ENCODE results near the gene RHOA. TPM values are rescaled to one million over a fixed set of nuclear protein-coding genes. Genes with fewer than 3 reads are reported as not detected.
A peak's percentile ranks its signal among the peaks of the same experiment; 100 is the strongest.

The RHOA gene
- total and polyA plus RNA-seq, 5 donors from 2014 or later, result 319 to 818 (median 608) TPM

DNA sequence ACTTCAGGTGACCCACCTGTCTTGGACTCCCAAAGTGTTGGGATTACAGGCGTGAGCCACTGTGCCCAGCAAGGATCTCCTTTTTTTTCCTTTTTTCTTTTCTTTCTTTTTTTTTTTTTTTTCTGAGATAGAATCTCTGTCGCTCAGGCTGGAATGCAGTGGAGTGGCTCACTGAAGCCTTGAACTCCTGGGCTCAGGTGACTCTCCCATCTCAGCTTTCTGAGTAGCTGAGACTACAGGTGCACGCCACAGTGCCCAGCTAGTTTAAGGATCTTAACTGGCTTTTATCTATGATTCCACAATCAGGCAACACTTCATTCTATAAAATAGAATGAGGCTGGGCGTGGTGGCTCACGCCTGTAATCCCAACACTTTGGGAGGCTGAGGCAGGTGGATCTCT is 33.6 kb upstream of the RHOA start:
- no peaks in the 10 kb centered on the region for H3K27me3 ChIP-seq (ENCODE audit: control insufficient read depth, insufficient read depth, low read length)
- Mint-ChIP-seq H3K4me3 (no peak overlapping the region), H3K9me3 (no peaks in the 10 kb centered on the region), H3K4me1 (peaks cover 11 to 27% (median 15%) of the 10 kb centered on the region in 4 donors), H3K27me3 (peaks cover 4% of the 10 kb centered on the region), H3K27ac (peak overlapping the region in 1 of 3 donors; percentile 59), H3K36me3 (no peaks in the 10 kb centered on the region)
- DNase-seq (no peak), ATAC-seq (ENCODE audit: low read depth in 2 of 2) (no peak)
- no peak overlapping the region for H3K4me3 ChIP-seq (ENCODE audit: low read depth, low read length)
- H3K27ac ChIP-seq (ENCODE audit: insufficient read depth, low read length, poor library complexity, severe bottlenecking), result no peak overlapping the region
- no peaks in the 10 kb centered on the region for H3K36me3 ChIP-seq (ENCODE audit: control insufficient read depth, insufficient read depth, low read length)
- peaks cover 16% of the 10 kb centered on the region for H3K4me1 ChIP-seq (ENCODE audit: control insufficient read depth, insufficient read depth, low read length, poor library complexity, severe bottlenecking)
- no peaks in the 10 kb centered on the region for H3K9me3 ChIP-seq (ENCODE audit: control insufficient read depth in 2 of 2, low read length in 2 of 2)

DNA sequence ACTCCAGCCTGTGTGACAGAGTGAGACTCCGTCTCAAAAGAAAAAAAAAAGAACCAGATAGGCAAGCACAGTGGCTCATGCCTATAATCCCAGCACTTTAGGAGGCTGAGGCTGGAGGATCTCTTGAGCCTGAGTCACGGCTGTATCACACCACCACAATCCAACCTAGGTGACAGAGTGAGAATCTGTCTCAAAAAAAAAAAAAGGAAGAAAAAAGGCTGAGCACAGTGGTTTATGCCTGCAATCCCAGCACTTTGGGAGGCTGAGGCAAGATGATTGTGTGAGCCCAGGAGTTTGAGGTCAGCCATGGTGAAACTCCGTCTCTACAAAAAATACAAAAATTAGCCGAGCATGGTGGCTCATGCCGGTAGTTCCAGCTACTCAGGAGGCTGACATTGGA is 23.0 kb upstream of the RHOA start:
- H3K4me3 Mint-ChIP-seq, result no peak overlapping the region
- H3K4me3 ChIP-seq (ENCODE audit: low read depth, low read length), result no peak overlapping the region
- peaks cover 0 to 9% (median 4%) of the 10 kb centered on the region in 4 donors for H3K4me1 Mint-ChIP-seq
- H3K27me3 Mint-ChIP-seq, result no peaks in the 10 kb centered on the region
- H3K9me3 Mint-ChIP-seq, result no peaks in the 10 kb centered on the region
- H3K36me3 Mint-ChIP-seq, result no peaks in the 10 kb centered on the region
- no peaks in the 10 kb centered on the region for H3K9me3 ChIP-seq (ENCODE audit: control insufficient read depth in 2 of 2, low read length in 2 of 2)
- H3K36me3 ChIP-seq (ENCODE audit: control insufficient read depth, insufficient read depth, low read length), result no peaks in the 10 kb centered on the region
- H3K27ac Mint-ChIP-seq, result peak overlapping the region in 1 of 3 donors; percentile 69
- ATAC-seq (ENCODE audit: low read depth in 2 of 2) (no peak), DNase-seq (no peak)
- peaks cover 4% of the 10 kb centered on the region for H3K4me1 ChIP-seq (ENCODE audit: control insufficient read depth, insufficient read depth, low read length, poor library complexity, severe bottlenecking)
- H3K27me3 ChIP-seq (ENCODE audit: control insufficient read depth, insufficient read depth, low read length), result no peaks in the 10 kb centered on the region
- no peak overlapping the region for H3K27ac ChIP-seq (ENCODE audit: insufficient read depth, low read length, poor library complexity, severe bottlenecking)

DNA sequence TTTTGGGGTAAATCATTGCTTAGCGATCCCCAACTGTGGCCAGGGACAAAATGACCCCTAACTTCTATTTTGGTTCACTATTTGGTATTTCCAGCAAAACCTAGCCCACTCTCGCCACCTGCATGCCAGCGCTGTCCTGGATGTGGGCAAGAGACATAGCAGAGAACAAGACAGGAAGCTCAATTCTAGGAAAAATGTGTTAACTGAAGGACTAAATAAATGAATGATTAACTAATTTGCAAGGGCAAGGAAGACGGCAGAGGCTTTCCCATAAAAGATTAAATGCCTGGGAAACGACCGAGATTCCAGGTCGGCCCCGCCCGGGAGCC is 16.9 kb upstream of the RHOA start:
- peaks cover 8% of the 10 kb centered on the region for H3K4me1 ChIP-seq (ENCODE audit: control insufficient read depth, insufficient read depth, low read length, poor library complexity, severe bottlenecking)
- H3K4me3 ChIP-seq (ENCODE audit: low read depth, low read length), result peak overlapping the region; percentile 81
- H3K27ac ChIP-seq (ENCODE audit: insufficient read depth, low read length, poor library complexity, severe bottlenecking), result peak overlapping the region; percentile 85
- peaks cover 11% of the 10 kb centered on the region for H3K36me3 ChIP-seq (ENCODE audit: control insufficient read depth, insufficient read depth, low read length)
- H3K27me3 ChIP-seq (ENCODE audit: control insufficient read depth, insufficient read depth, low read length), result no peaks in the 10 kb centered on the region
- peak overlapping the region in 2 of 3 donors; percentile 94 to 96 for H3K27ac Mint-ChIP-seq
- DNase-seq, result peak in 1 of 3 donors; percentile 53
- peak overlapping the region; percentile 93 to 99 (median 95) for H3K4me3 Mint-ChIP-seq
- H3K36me3 Mint-ChIP-seq, result peaks cover 7% of the 10 kb centered on the region
- peaks cover 0 to 35% (median 24%) of the 10 kb centered on the region in 4 donors for H3K4me1 Mint-ChIP-seq
- H3K27me3 Mint-ChIP-seq, result no peaks in the 10 kb centered on the region
- peak in 1 of 2 donors; percentile 9 for ATAC-seq (ENCODE audit: low read depth in 2 of 2)
- H3K9me3 Mint-ChIP-seq, result no peaks in the 10 kb centered on the region
- H3K9me3 ChIP-seq (ENCODE audit: control insufficient read depth in 2 of 2, low read length in 2 of 2), result no peaks in the 10 kb centered on the region

DNA sequence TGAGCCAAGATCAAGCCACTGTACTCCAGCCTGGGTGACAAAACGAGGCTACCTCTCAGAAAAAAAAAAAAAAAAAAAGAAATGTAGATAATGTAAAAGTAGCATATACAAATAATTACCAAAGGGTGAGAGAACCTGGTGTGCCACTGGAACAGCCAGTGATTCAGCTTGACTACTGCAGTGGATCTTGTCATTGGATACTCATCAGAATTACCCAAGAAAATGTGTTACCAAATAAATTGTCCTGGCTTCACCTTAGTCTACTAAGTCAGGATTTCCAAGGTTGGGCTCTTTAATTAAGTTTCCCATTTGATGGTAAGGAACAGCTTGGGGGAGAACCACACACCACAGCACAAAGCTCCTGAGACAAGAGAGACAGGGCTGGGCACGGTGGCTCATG is 15.8 kb upstream of the RHOA start:
- Mint-ChIP-seq H3K36me3 (peaks cover 11% of the 10 kb centered on the region), H3K9me3 (no peaks in the 10 kb centered on the region), H3K27me3 (no peaks in the 10 kb centered on the region), H3K27ac (peak overlapping the region in 1 of 3 donors; percentile 43), H3K4me1 (peaks cover 0 to 43% (median 24%) of the 10 kb centered on the region in 4 donors), H3K4me3 (peak overlapping the region; percentile 47 to 95 (median 94))
- Histone ChIP-seq H3K4me1 (ENCODE audit: control insufficient read depth, insufficient read depth, low read length, poor library complexity, severe bottlenecking) (peaks cover 8% of the 10 kb centered on the region), H3K4me3 (ENCODE audit: low read depth, low read length) (no peak overlapping the region), H3K27me3 (ENCODE audit: control insufficient read depth, insufficient read depth, low read length) (no peaks in the 10 kb centered on the region), H3K36me3 (ENCODE audit: control insufficient read depth, insufficient read depth, low read length) (peaks cover 11% of the 10 kb centered on the region), H3K27ac (ENCODE audit: insufficient read depth, low read length, poor library complexity, severe bottlenecking) (no peak overlapping the region), H3K9me3 (ENCODE audit: control insufficient read depth in 2 of 2, low read length in 2 of 2) (no peaks in the 10 kb centered on the region)
- ATAC-seq (ENCODE audit: low read depth in 2 of 2), result no peak
- no peak for DNase-seq

DNA sequence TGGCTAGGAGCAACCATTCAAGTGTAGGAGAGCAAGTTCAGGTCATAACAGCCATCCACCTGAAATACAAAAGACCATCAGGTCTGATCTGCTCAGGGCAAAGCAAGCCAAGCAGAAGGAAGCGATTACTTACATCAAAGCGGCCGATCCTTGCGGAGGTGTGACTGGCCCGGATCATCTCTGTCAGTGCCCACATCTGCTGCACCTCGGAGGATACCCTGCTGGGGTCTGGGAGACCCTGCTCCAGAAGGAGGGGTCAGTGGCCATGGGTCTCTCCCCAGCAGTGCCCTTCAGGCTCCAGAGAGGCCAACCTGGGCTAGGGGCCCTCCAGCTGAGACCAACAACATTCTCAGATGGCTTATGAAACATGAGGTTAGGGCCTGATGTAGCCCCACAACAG is 13.0 kb upstream of the RHOA start:
- Histone ChIP-seq H3K9me3 (ENCODE audit: control insufficient read depth in 2 of 2, low read length in 2 of 2) (no peaks in the 10 kb centered on the region), H3K4me3 (ENCODE audit: low read depth, low read length) (no peak overlapping the region), H3K27me3 (ENCODE audit: control insufficient read depth, insufficient read depth, low read length) (no peaks in the 10 kb centered on the region), H3K4me1 (ENCODE audit: control insufficient read depth, insufficient read depth, low read length, poor library complexity, severe bottlenecking) (peaks cover 5% of the 10 kb centered on the region), H3K27ac (ENCODE audit: insufficient read depth, low read length, poor library complexity, severe bottlenecking) (no peak overlapping the region), H3K36me3 (ENCODE audit: control insufficient read depth, insufficient read depth, low read length) (peaks cover 11% of the 10 kb centered on the region)
- Mint-ChIP-seq H3K9me3 (no peaks in the 10 kb centered on the region), H3K4me1 (peaks cover 0 to 49% (median 24%) of the 10 kb centered on the region in 4 donors), H3K27ac (peak overlapping the region in 1 of 3 donors; percentile 82), H3K36me3 (peaks cover 14% of the 10 kb centered on the region), H3K4me3 (peak overlapping the region in 2 of 4 donors; percentile 7 to 50), H3K27me3 (no peaks in the 10 kb centered on the region)
- ATAC-seq (ENCODE audit: low read depth in 2 of 2) (no peak), DNase-seq (no peak)

DNA sequence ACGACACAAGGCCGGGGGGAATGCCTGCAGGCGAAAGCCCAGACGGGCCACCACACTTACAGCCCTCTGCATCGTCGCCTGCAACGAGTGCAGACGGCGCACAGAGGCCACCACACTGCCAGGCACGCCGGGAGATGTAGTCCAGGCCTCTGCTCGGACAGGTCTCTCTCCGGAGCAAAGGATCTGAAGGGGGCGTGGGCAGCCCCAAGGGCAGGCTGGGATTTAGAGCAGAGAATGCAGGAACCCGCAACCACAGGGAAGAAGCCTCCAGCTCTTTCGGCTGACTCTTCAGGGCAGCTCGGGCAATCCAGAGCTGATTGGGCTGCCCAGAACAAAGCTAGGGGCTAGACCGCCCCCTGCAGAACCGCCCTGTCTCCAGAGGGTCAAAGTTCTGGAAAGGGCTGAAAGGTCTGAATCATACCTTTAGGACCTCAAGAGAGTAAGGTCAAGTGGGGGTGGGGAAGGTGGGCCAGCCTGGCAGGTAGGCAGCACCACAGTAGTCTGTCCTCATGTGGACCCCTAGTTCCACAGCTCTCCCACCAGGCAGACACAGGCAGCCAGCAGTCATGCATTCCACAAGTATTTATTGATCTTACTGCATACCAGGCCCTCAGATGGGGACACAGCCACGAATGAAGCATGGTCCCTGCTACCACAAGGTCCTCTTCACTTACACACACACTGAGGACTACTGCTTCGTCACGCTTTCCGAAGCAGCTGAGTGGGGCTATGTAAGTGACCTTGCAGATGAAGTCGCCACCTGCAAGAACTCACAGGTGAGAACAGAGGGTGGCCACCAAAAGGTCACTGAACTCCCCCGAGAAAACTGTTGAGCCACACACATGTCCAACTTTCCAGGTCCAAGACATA is 10.8 kb upstream of the RHOA start, which contains the start of gene AMT:
Gene AMT, minus strand, starts transcription at position 95 of the 870 bp plus-strand sequence. Its CDS starts 23 bp downstream, at position 72.
- no peak within 1 kb of the TSS for H3K4me3 ChIP-seq (ENCODE audit: low read depth, low read length)
- peaks cover 0 to 50% (median 21%) of the 10 kb centered on the region in 4 donors for H3K4me1 Mint-ChIP-seq

DNA sequence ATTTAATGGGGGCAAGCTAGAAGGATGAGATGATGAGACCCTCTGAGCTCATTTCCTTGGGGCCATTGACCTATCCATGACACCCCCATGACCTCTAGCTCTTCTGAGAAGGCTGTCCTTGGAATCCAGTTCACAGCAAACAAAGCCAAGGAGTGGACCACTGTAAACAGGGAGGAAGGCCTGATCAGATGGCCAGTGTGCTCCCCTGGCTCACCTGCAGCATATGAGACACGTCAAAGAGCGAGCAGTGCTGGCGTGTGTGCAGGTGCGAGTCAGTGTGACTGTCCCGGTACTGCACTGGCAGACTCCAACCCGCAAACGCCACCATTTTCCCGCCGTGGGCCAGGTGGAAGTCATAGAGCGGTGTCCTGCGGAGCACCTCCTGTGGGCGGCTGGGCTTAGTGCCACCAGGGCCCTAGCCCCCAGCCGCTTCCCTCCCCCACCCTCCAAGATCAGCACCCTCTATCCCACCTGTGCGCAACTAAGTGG is 10.2 kb upstream of the RHOA start:
- peaks cover 0 to 56% (median 24%) of the 10 kb centered on the region in 4 donors for H3K4me1 Mint-ChIP-seq
- no peak overlapping the region for H3K4me3 ChIP-seq (ENCODE audit: low read depth, low read length)
- H3K27me3 ChIP-seq (ENCODE audit: control insufficient read depth, insufficient read depth, low read length), result no peaks in the 10 kb centered on the region
- peak overlapping the region in 1 of 4 donors; percentile 79 for H3K4me3 Mint-ChIP-seq
- H3K4me1 ChIP-seq (ENCODE audit: control insufficient read depth, insufficient read depth, low read length, poor library complexity, severe bottlenecking), result peaks cover 18% of the 10 kb centered on the region
- H3K9me3 Mint-ChIP-seq, result no peaks in the 10 kb centered on the region
- H3K27me3 Mint-ChIP-seq, result no peaks in the 10 kb centered on the region
- peak overlapping the region in 1 of 3 donors; percentile 20 for H3K27ac Mint-ChIP-seq
- H3K36me3 Mint-ChIP-seq, result peaks cover 14% of the 10 kb centered on the region
- H3K27ac ChIP-seq (ENCODE audit: insufficient read depth, low read length, poor library complexity, severe bottlenecking), result no peak overlapping the region
- DNase-seq (no peak), ATAC-seq (ENCODE audit: low read depth in 2 of 2) (no peak)
- no peaks in the 10 kb centered on the region for H3K9me3 ChIP-seq (ENCODE audit: control insufficient read depth in 2 of 2, low read length in 2 of 2)
- peaks cover 14% of the 10 kb centered on the region for H3K36me3 ChIP-seq (ENCODE audit: control insufficient read depth, insufficient read depth, low read length)

More for the DNA sequence above, 10.8 kb upstream of the RHOA start, which contains the start of gene AMT:
- DNase-seq (no peak), ATAC-seq (ENCODE audit: low read depth in 2 of 2) (no peak)
- Histone ChIP-seq H3K36me3 (ENCODE audit: control insufficient read depth, insufficient read depth, low read length) (peaks cover 14% of the 10 kb centered on the region), H3K27ac (ENCODE audit: insufficient read depth, low read length, poor library complexity, severe bottlenecking) (no peak within 1 kb of the TSS), H3K9me3 (ENCODE audit: control insufficient read depth in 2 of 2, low read length in 2 of 2) (no peaks in the 10 kb centered on the region), H3K4me1 (ENCODE audit: control insufficient read depth, insufficient read depth, low read length, poor library complexity, severe bottlenecking) (peaks cover 11% of the 10 kb centered on the region), H3K27me3 (ENCODE audit: control insufficient read depth, insufficient read depth, low read length) (no peaks in the 10 kb centered on the region)
- no peaks in the 10 kb centered on the region for H3K27me3 Mint-ChIP-seq
- peak within 1 kb of the TSS in 2 of 4 donors; percentile 4 to 79 for H3K4me3 Mint-ChIP-seq
- peaks cover 14% of the 10 kb centered on the region for H3K36me3 Mint-ChIP-seq
- no peaks in the 10 kb centered on the region for H3K9me3 Mint-ChIP-seq
- peak within 1 kb of the TSS; percentile 20 to 75 (median 63) for H3K27ac Mint-ChIP-seq

Measured in CD4-positive, CD25-positive, alpha-beta regulatory T cell (primary cell).